SH-SY5Y (cell line): ENCODE data around the gene HOXA11.

Experiments used
- GATA2 ChIP-seq: IDR thresholded peaks from 2 replicates; pipeline ENCODE4 v1.6.1; 2011; ENCODE audit warnings: mild to moderate bottlenecking, low read depth, low read length
- GATA3 ChIP-seq: IDR thresholded peaks from 2 replicates; pipeline ENCODE4 v1.6.1; 2011; ENCODE audit warnings: low read depth, mild to moderate bottlenecking, low read length, moderate library complexity

DNA sequence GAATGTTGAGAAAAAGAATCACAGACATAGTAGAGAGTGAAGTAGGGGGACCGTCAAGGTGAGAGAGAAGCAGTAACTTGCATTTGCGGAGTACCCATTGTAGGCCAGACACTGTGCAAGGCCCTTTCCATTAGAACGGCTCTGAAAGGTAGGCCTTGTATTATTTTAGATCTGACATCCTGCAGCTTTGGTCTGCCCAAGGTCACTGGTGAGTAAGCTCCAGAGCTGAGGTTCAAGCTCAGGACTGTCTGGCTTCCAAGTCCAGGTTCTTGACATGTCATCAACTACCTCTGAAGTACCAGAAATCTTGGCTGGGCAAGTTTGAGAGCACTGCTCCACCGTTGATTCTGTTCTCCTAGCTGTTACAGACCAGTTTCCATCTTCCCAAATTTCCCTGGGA, 44.4 kb upstream of the HOXA11 start:
- no peak for TF ChIP-seq GATA3
- TF ChIP-seq GATA2: no peak
